ENCODE results near the gene LURAP1L.

LURAP1L gene

DNA sequence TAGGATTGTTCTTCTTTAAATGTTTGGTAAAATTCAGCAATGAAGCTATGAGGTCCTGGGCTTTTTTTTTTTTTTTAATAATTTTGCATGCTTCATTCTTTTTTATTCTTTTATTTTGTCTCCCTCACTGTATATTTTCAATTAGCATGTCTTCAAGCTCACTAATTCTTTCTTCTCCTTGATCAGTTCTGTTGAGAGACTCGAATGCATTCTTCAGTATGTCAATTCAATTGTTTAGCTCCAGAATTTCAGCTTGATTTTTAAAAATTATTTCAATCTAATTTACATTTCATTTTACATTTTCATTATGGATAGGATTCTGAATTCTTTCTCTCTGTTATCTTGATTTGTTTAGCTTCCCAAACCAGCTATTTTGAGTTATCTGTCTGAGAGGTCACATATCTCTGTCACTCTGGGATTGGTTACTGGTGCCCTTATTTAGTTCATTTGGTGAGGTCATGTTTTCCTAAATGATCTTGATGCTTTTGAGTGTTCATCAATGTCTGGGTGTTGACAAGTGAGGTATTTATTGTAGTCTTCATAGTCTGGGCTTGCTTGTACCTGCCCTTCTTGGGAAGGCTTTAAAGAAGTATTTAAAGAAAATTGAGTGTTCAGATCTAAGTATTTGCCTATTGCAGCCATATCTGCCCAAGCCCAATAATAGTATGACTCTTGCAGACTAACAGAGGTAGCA, 9.1 kb downstream of the LURAP1L start:
- no peak for DNase-seq (ENCODE audit: low read depth, low spot score)
- Histone ChIP-seq H3K27ac (no peak overlapping the region), H3K9ac (ENCODE audit: insufficient read length) (no peak overlapping the region), H3K36me3 (ENCODE audit: insufficient read depth, low read length) (no peaks in the 10 kb centered on the region), H3K4me3 (no peak overlapping the region), H3K9me3 (ENCODE audit: low read depth, low read length) (no peaks in the 10 kb centered on the region)
- TF ChIP-seq POLR2AphosphoS5 (IDR thresholded peaks at IDR 0.05; ENCODE audit: borderline replicate concordance, low read depth, low read length) (no peak), FOXP2 (optimal IDR thresholded peaks at IDR 0.05; ENCODE audit: control extremely low read depth, extremely low read length, insufficient read depth) (no peak), EZH2 (IDR thresholded peaks at IDR 0.05) (no peak)

DNA sequence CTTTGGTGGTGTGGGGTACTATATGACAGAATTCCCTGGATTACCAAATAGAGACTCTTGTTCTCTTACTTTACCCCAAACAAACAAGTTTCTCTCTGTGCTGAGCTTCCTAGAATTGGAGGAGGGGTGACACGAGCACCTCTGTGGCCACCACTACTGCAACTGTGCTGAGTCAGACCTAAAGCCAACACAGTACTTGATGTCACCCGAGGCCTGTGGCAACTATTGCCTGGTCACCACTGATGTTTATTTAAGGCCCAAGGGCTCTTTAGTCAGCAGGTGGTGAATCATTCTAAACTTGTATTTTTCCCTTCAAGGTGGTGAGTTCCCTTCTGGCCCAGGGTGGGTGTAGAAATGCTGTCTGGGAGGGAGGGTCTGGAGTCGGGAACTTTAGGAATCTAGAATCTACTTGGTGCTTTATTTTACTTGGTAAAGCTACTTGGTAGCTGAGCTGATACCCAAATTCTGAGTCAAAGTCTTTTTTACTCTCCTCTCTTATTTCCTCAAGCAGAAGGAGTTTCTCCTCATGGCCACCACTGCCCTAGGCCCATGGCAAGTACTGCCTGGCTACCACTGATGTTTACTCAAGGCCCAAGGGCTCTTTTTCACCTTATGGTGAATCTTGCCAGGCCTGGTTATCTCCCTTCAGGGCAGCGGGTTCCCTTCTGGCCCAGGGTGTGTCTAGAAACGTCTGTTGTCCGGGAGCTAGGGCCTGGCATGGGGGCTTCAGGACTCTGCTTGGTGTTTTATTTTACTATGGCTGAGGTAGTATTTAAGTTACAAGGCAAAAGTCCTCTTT, 9.8 kb downstream of the LURAP1L start:
- Histone ChIP-seq H3K4me3 (no peak overlapping the region), H3K36me3 (ENCODE audit: insufficient read depth, low read length) (no peaks in the 10 kb centered on the region), H3K9ac (ENCODE audit: insufficient read length) (no peak overlapping the region), H3K27ac (no peak overlapping the region), H3K9me3 (ENCODE audit: low read depth, low read length) (no peaks in the 10 kb centered on the region)
- no peak for DNase-seq (ENCODE audit: low read depth, low spot score)
- TF ChIP-seq POLR2AphosphoS5 (IDR thresholded peaks at IDR 0.05; ENCODE audit: borderline replicate concordance, low read depth, low read length) (no peak), EZH2 (IDR thresholded peaks at IDR 0.05) (no peak), FOXP2 (optimal IDR thresholded peaks at IDR 0.05; ENCODE audit: control extremely low read depth, extremely low read length, insufficient read depth) (no peak)

DNA sequence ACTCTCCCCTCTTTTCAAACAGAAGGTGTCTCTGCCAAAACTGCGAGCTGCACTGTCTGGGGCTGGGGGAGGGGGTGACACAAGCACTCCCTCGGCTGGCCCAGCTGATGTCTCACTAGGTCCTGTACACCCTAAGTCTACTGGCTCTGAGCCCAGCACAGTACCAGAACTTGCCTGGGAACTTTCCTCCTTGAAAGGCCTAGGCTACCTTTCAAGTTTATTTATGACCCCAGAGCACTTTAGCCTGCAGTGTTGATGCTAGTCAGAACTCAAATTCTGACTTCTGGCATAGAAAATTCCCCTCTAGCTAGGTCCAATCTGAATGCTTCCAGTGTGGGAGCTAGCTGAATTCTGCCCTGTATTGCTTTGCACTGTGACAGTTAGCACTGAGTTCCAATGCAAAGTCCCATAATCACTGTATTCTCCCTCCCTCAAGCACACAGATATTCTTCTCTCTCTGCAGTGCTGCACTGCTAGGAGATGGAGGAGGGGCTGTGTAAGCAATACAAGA, 10.5 kb downstream of the LURAP1L start:
- no peak for DNase-seq (ENCODE audit: low read depth, low spot score)
- Histone ChIP-seq H3K9me3 (ENCODE audit: low read depth, low read length) (no peaks in the 10 kb centered on the region), H3K27ac (no peak overlapping the region), H3K4me3 (no peak overlapping the region), H3K9ac (ENCODE audit: insufficient read length) (no peak overlapping the region), H3K36me3 (ENCODE audit: insufficient read depth, low read length) (no peaks in the 10 kb centered on the region)
- TF ChIP-seq FOXP2 (optimal IDR thresholded peaks at IDR 0.05; ENCODE audit: control extremely low read depth, extremely low read length, insufficient read depth) (no peak), POLR2AphosphoS5 (IDR thresholded peaks at IDR 0.05; ENCODE audit: borderline replicate concordance, low read depth, low read length) (no peak), EZH2 (IDR thresholded peaks at IDR 0.05) (no peak)

DNA sequence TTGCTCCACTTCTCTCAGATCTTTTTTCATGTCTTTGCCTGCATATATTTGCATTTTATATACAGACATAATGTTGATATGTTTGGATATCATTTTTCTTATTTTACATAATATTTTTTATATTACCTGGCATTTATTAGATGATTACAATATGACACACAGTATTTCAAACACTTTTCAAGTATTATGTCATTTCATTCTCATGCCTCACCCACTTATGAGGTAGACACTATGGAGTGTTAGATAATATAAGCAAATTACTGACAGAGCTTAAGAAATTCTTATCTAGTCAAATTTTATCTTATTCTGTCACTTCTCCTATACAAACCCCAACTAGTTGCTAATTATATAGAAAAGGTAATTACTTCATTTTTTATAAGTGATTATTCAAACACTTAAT, 11.1 kb downstream of the LURAP1L start:
- H3K27ac ChIP-seq: no peak overlapping the region
- H3K36me3 ChIP-seq (ENCODE audit: insufficient read depth, low read length): no peaks in the 10 kb centered on the region
- no peaks in the 10 kb centered on the region for H3K9me3 ChIP-seq (ENCODE audit: low read depth, low read length)
- no peak for TF ChIP-seq FOXP2 (optimal IDR thresholded peaks at IDR 0.05; ENCODE audit: control extremely low read depth, extremely low read length, insufficient read depth)
- TF ChIP-seq POLR2AphosphoS5 (IDR thresholded peaks at IDR 0.05; ENCODE audit: borderline replicate concordance, low read depth, low read length): no peak
- TF ChIP-seq EZH2 (IDR thresholded peaks at IDR 0.05): no peak
- no peak overlapping the region for H3K9ac ChIP-seq (ENCODE audit: insufficient read length)
- no peak for DNase-seq (ENCODE audit: low read depth, low spot score)
- no peak overlapping the region for H3K4me3 ChIP-seq

DNA sequence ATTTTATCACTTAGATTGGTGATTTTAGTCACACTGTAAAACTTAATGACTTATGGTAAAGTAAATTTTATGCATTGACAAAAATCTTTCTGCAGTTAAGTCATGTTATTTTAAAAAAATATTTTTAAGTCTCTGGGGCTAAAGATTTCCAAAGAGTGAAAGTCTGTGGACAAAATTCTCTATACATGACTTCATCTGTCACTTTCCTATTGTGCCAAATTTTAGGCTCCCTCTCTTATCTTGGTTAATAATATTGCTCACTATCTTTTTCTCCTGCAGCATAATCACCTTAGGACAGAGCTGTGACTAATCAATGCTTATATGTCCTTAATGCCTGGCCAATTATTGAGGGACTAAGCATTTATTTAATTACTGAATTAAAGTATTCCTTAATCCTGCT, 15.2 kb downstream of the LURAP1L start:
- H3K9ac ChIP-seq (ENCODE audit: insufficient read length): no peak overlapping the region
- no peaks in the 10 kb centered on the region for H3K36me3 ChIP-seq (ENCODE audit: insufficient read depth, low read length)
- no peak overlapping the region for H3K4me3 ChIP-seq
- H3K27ac ChIP-seq: no peak overlapping the region
- no peak for DNase-seq (ENCODE audit: low read depth, low spot score)
- no peak for TF ChIP-seq FOXP2 (optimal IDR thresholded peaks at IDR 0.05; ENCODE audit: control extremely low read depth, extremely low read length, insufficient read depth)
- no peak for TF ChIP-seq POLR2AphosphoS5 (IDR thresholded peaks at IDR 0.05; ENCODE audit: borderline replicate concordance, low read depth, low read length)
- TF ChIP-seq EZH2 (IDR thresholded peaks at IDR 0.05): no peak
- H3K9me3 ChIP-seq (ENCODE audit: low read depth, low read length): no peaks in the 10 kb centered on the region

DNA sequence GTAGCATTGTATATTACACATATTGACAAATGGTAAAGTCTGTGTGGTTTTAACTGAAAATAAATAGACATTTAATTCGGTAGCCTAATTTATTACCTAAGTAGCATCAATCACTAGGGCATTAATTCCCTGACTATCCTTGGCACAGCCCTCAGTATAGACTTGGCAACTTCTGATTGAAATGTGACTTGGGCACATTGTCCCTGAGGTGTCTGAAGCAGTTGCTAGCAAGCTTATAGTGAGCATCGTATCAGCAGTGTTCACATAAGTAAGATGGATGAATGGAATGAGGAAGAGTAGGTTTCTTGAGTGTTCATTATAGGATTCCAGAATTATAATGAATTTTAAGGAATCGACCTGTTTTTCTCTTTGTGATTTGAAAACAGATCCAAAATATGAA, 16.1 kb downstream of the LURAP1L start:
- DNase-seq (ENCODE audit: low read depth, low spot score): no peak
- no peak overlapping the region for H3K9ac ChIP-seq (ENCODE audit: insufficient read length)
- H3K9me3 ChIP-seq (ENCODE audit: low read depth, low read length): no peaks in the 10 kb centered on the region
- no peak overlapping the region for H3K27ac ChIP-seq
- TF ChIP-seq EZH2 (IDR thresholded peaks at IDR 0.05): no peak
- no peak for TF ChIP-seq POLR2AphosphoS5 (IDR thresholded peaks at IDR 0.05; ENCODE audit: borderline replicate concordance, low read depth, low read length)
- TF ChIP-seq FOXP2 (optimal IDR thresholded peaks at IDR 0.05; ENCODE audit: control extremely low read depth, extremely low read length, insufficient read depth): no peak
- no peaks in the 10 kb centered on the region for H3K36me3 ChIP-seq (ENCODE audit: insufficient read depth, low read length)
- no peak overlapping the region for H3K4me3 ChIP-seq

DNA sequence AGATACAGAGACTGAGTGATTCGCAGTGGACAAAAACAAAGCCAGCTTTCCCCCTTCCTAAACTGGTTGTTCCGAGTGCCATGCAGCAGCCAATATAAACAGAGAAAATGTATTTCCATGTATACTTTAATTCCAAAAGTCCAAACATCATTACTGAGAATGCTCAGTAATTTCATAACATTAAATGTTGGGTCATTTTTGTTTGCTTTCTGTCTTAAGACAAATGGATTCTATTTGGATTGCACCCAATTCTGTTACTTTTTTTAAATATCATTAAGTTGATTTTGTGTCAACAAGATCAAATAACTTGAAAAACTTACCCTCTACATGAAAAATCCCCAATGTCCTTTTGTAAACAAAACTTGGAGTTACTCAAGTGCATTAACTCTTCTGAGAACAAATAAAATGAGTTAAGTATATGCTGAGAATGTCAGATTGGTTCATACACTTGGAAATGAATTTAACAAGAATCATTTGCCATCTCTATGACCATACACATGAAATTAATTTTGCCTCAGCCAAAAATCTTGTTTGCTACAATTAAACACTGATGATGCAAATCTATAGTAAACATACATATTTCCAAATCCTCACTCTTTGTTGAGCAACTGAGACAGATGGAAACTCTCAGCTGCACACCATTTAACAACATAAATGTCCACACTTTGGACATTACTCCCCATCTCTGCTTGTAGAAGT, 19.4 kb downstream of the LURAP1L start:
- Histone ChIP-seq H3K4me3 (no peak overlapping the region), H3K9ac (ENCODE audit: insufficient read length) (no peak overlapping the region), H3K9me3 (ENCODE audit: low read depth, low read length) (no peaks in the 10 kb centered on the region), H3K27ac (no peak overlapping the region), H3K36me3 (ENCODE audit: insufficient read depth, low read length) (no peaks in the 10 kb centered on the region)
- no peak for DNase-seq (ENCODE audit: low read depth, low spot score)
- TF ChIP-seq EZH2 (IDR thresholded peaks at IDR 0.05) (no peak), FOXP2 (optimal IDR thresholded peaks at IDR 0.05; ENCODE audit: control extremely low read depth, extremely low read length, insufficient read depth) (no peak), POLR2AphosphoS5 (IDR thresholded peaks at IDR 0.05; ENCODE audit: borderline replicate concordance, low read depth, low read length) (no peak)

DNA sequence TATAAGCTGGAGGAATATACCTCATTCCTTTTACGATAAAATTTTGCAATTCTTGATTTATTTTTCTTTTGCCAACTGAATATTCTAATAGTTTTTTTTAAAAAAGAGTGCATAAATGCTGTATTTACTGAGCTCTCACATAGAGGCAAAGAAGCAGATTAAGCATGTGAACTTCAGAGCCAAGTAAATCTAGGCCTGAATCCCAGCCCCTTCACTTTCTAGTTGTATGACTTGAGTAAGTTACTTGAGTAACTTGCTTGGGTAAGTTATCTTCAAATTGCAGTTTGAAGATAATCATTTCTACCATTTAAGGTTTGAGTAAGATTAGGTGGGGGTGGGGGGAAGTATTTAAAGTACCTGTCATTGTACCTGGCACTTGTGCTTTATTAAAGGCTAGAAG, 21.8 kb downstream of the LURAP1L start:
- no peaks in the 10 kb centered on the region for H3K9me3 ChIP-seq (ENCODE audit: low read depth, low read length)
- H3K9ac ChIP-seq (ENCODE audit: insufficient read length): no peak overlapping the region
- TF ChIP-seq EZH2 (IDR thresholded peaks at IDR 0.05) (no peak), POLR2AphosphoS5 (IDR thresholded peaks at IDR 0.05; ENCODE audit: borderline replicate concordance, low read depth, low read length) (no peak), FOXP2 (optimal IDR thresholded peaks at IDR 0.05; ENCODE audit: control extremely low read depth, extremely low read length, insufficient read depth) (no peak)
- H3K27ac ChIP-seq: no peak overlapping the region
- no peak for DNase-seq (ENCODE audit: low read depth, low spot score)
- H3K4me3 ChIP-seq: no peak overlapping the region
- H3K36me3 ChIP-seq (ENCODE audit: insufficient read depth, low read length): no peaks in the 10 kb centered on the region

All from SK-N-MC (cell line).